GM23248 (cell line): ENCODE results near the gene SCAF4. TPM values are rescaled to one million over a fixed set of nuclear protein-coding genes. Genes with fewer than 3 reads are reported as not detected.
"Not testable (repeated sequence)": the region's sequence is repeated elsewhere in the genome, so short reads cannot be mapped to it uniquely, and the experiment has no call there.

Experiments
- DNase-seq: peaks from one replicate; pipeline ENCODE4 v3.0.0-alpha.2; 2015
- H2AFZ ChIP-seq: fragments of 200-600 bp; sonication (generic); 2 replicates; pipeline ENCODE4 v1.6.1; 2016; ENCODE audit warnings: antibody characterized with exemption
- H3F3A ChIP-seq: fragments of 200-600 bp; sonication (generic); 2 replicates; pipeline ENCODE4 v1.6.1; 2016; ENCODE audit warnings: mild to moderate bottlenecking, antibody characterized with exemption, mixed run types; ENCODE audit not compliant: insufficient read depth
- H3K27ac ChIP-seq: fragments of 200-600 bp; sonication (generic); 2 replicates; pipeline ENCODE4 v1.5.1; 2016; ENCODE audit warnings: mild to moderate bottlenecking
- H3K27me3 ChIP-seq: fragments of 200-600 bp; sonication (generic); replicated peaks from 2 replicates; pipeline ENCODE4 v1.6.1; 2016; ENCODE audit warnings: mild to moderate bottlenecking; ENCODE audit not compliant: insufficient read depth
- H3K36me3 ChIP-seq: fragments of 200-600 bp; sonication (generic); 2 replicates; pipeline ENCODE4 v1.6.1; 2016; ENCODE audit warnings: low read depth, mild to moderate bottlenecking
- H3K4me1 ChIP-seq: fragments of 200-600 bp; sonication (generic); 2 replicates; pipeline ENCODE4 v1.6.1; 2016; ENCODE audit warnings: mild to moderate bottlenecking; ENCODE audit not compliant: insufficient read depth
- H3K4me2 ChIP-seq: fragments of 200-600 bp; sonication (generic); one replicate; pipeline ENCODE4 v1.6.1; 2016; ENCODE audit warnings: mild to moderate bottlenecking; ENCODE audit not compliant: unreplicated experiment
- H3K4me3 ChIP-seq: fragments of 200-600 bp; sonication (generic); 2 replicates; pipeline ENCODE4 v1.5.1; 2016; ENCODE audit warnings: mild to moderate bottlenecking
- H3K79me2 ChIP-seq: fragments of 200-600 bp; sonication (generic); 2 replicates; pipeline ENCODE4 v1.6.1; 2016; ENCODE audit warnings: mild to moderate bottlenecking; ENCODE audit not compliant: insufficient read depth
- H3K9ac ChIP-seq: fragments of 200-600 bp; sonication (generic); 2 replicates; pipeline ENCODE4 v1.6.1; 2016; ENCODE audit warnings: mild to moderate bottlenecking
- H3K9me2 ChIP-seq: fragments of 200-600 bp; sonication (generic); 2 replicates; pipeline ENCODE4 v1.6.1; 2016; ENCODE audit warnings: mixed run types, mild to moderate bottlenecking, moderate library complexity; ENCODE audit not compliant: insufficient read depth
- H3K9me3 ChIP-seq: fragments of 200-600 bp; sonication (generic); one replicate; pipeline ENCODE4 v1.6.1; 2017; ENCODE audit warnings: low read depth
- H4K20me1 ChIP-seq: fragments of 200-600 bp; sonication (generic); 2 replicates; pipeline ENCODE4 v1.6.0; 2016; ENCODE audit not compliant: insufficient read depth
- EZH2 ChIP-seq: fragments of 200-600 bp; sonication (generic); IDR thresholded peaks from 2 replicates; pipeline ENCODE4 v1.6.1; 2018; ENCODE audit warnings: antibody characterized with exemption, mild to moderate bottlenecking; ENCODE audit not compliant: insufficient read depth, poor library complexity, severe bottlenecking
- EZH2phosphoT487 ChIP-seq: fragments of 200-600 bp; sonication (generic); IDR thresholded peaks from 2 replicates; pipeline ENCODE4 v1.6.1; 2018; ENCODE audit warnings: antibody characterized with exemption, moderate library complexity, mild to moderate bottlenecking, low read depth; ENCODE audit not compliant: insufficient read depth
- WGBS, 2 experiments: methylation state at CpG; one replicate each; pipeline ENCODE4 v1.1.6; 2015 to 2017; ENCODE audit warnings: low lambda C conversion rate in 2 of 2, low coverage in 1 of 2; ENCODE audit errors: missing lambda C conversion rate in 2 of 2; 5-methylcytosine and 5-hydroxymethylcytosine counted together
- in situ Hi-C: fragments of 300-500 bp; cut with MboI; formaldehyde crosslinking; loops from 2 replicates; pipeline ENCODE4 v1.15.0; 2020
- polyA plus RNA-seq: library from polyadenylated mRNA; unstranded; fragments of >200 nt; fragmentation: Nextera tagmentation; extraction: Ambion mirVana; gene quantifications from 2 replicates; pipeline ENCODE4 v1.2.1, GENCODE V29; 2016
- total RNA-seq: library from RNA; depleted of rRNA; stranded (reverse); fragments of >200 nt; shearing (Covaris generic); gene quantifications from 2 replicates; pipeline ENCODE4 v1.2.3, GENCODE V29; 2014

Gene SCAF4
- total and polyA plus RNA-seq, 2 experiments from 2014 or later, result 3.2 to 19.4 TPM

DNA sequence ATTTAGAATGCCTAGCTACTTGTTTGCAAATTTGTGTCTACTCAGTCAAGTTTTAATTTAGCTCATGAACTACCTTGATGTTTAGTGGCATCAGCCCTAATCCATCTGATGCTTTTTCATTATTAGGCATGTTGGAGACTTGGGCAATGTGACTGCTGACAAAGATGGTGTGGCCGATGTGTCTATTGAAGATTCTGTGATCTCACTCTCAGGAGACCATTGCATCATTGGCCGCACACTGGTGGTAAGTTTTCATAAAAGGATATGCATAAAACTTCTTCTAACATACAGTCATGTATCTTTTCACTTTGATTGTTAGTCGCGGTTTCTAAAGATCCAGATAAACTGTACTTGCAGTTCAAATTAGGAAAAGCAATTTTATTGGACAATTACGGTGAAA, 64.8 kb downstream of the SCAF4 start:
- 95 to 98% methylated on average over 5 of the region's 5 CpGs for WGBS, 2 experiments
- peaks cover 57% of the 10 kb centered on the region for H3K79me2 ChIP-seq
- no peaks in the 10 kb centered on the region for H3K9me3 ChIP-seq
- peaks cover 4% of the 10 kb centered on the region; the same call in 1 of the 2 replicates for H3K4me1 ChIP-seq
- H3K9ac ChIP-seq, result no peak overlapping the region
- H2AFZ ChIP-seq, result no peak overlapping the region
- no peak overlapping the region for H3K4me3 ChIP-seq
- no peak for DNase-seq
- H3K27ac ChIP-seq, result no peak overlapping the region
- H3K9me2 ChIP-seq, result no peaks in the 10 kb centered on the region
- H3K27me3 ChIP-seq, result no peaks in the 10 kb centered on the region
- in situ Hi-C loops, result no loop called here
- peaks cover 41% of the 10 kb centered on the region for H3K36me3 ChIP-seq
- no peak overlapping the region for H3K4me2 ChIP-seq
- H3F3A ChIP-seq, result peaks cover 45% of the 10 kb centered on the region
- no peak for TF ChIP-seq EZH2
- TF ChIP-seq EZH2phosphoT487, result no peak
- H4K20me1 ChIP-seq, result no peaks in the 10 kb centered on the region; the same call in 1 of the 2 replicates

DNA sequence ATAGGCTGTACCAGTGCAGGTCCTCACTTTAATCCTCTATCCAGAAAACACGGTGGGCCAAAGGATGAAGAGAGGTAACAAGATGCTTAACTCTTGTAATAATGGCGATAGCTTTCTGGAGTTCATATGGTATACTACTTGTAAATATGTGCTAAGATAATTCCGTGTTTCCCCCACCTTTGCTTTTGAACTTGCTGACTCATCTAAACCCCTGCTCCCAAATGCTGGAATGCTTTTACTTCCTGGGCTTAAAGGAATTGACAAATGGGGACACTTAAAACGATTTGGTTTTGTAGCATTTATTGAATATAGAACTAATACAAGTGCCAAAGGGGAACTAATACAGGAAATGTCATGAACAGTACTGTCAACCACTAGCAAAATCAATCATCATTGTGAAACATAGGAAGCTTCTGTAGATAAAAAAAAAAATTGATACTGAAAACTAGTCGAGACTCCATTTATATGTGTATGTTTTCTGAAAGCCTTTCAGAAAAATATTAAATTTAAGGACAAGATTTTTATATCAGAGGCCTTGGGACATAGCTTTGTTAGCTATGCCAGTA, 65.4 kb downstream of the SCAF4 start:
- H3K36me3 ChIP-seq, result peaks cover 41% of the 10 kb centered on the region
- H2AFZ ChIP-seq, result no peak overlapping the region
- no peak overlapping the region for H3K4me2 ChIP-seq
- peaks cover 4% of the 10 kb centered on the region; the same call in 1 of the 2 replicates for H3K4me1 ChIP-seq
- DNase-seq, result no peak
- no peaks in the 10 kb centered on the region for H3K9me3 ChIP-seq
- H3K9ac ChIP-seq, result no peak overlapping the region
- H3K27ac ChIP-seq, result no peak overlapping the region
- no peaks in the 10 kb centered on the region for H3K27me3 ChIP-seq
- no peak overlapping the region for H3K4me3 ChIP-seq
- H3K9me2 ChIP-seq, result no peaks in the 10 kb centered on the region
- WGBS, 2 experiments, result 84 to 88% methylated on average over 5 of the region's 5 CpGs
- H3K79me2 ChIP-seq, result peaks cover 63% of the 10 kb centered on the region
- in situ Hi-C loops, result no loop called here
- TF ChIP-seq EZH2phosphoT487 (no peak), EZH2 (no peak)
- no peaks in the 10 kb centered on the region; the same call in 1 of the 2 replicates for H4K20me1 ChIP-seq
- peaks cover 45% of the 10 kb centered on the region for H3F3A ChIP-seq

DNA sequence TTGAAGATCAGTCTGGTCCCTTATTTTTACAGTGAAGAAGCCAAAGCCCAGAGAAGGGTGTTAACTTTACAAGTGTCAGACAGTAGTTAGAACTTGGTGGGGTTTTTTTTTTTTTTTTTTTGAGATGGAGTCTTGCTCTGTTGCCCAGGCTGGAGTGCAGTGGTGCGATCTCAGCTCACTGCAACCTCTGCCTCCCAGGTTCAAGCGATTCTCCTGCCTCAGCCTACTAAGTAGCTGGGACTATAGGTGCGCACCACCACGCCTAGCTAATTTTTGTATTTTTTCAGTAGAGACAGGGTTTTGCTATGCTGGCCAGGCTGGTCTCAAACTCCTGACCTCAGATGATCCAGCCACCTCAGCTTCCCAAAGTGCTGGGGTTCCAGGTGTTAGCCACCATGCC, 66.0 kb downstream of the SCAF4 start:
- WGBS, 2 experiments, result 99 to 100% methylated on average over 4 of the region's 4 CpGs
- H3K27ac ChIP-seq, H4K20me1 ChIP-seq, H3K4me2 ChIP-seq, H2AFZ ChIP-seq, H3K9me3 ChIP-seq, DNase-seq, in situ Hi-C loops, H3K4me3 ChIP-seq, H3K27me3 ChIP-seq, H3K9ac ChIP-seq, H3K9me2 ChIP-seq, H3K4me1 ChIP-seq: not testable (repeated sequence)
- peaks cover 41% of the 10 kb centered on the region for H3K36me3 ChIP-seq
- H3K79me2 ChIP-seq, result peaks cover 70% of the 10 kb centered on the region
- H3F3A ChIP-seq, result peaks cover 42% of the 10 kb centered on the region

DNA sequence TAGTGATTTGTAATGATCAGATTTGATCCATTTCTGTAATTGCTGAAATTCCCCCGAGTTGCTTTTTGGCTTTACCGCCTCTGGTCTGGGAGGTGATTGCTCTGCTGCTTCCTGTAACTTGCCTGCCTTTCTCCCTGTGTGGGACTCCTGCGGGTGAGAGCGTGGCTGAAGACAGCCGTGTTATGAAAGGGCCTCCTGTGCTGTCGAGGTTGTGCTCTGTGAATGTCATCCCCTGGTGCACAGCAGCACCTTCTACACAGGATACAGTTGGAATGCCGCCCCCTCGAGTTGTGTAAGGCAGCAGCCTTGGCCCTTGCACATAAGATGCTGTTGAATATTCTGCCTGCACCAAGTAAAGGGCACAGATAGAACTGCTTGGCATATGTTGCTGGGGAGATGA, 66.5 kb downstream of the SCAF4 start:
- DNase-seq, result peak; percentile 62
- in situ Hi-C loops, result no loop called here
- peaks cover 74% of the 10 kb centered on the region for H3K79me2 ChIP-seq

More for the DNA sequence above, 66.5 kb downstream of the SCAF4 start:
- TF ChIP-seq EZH2 (no peak), EZH2phosphoT487 (no peak)
- no peaks in the 10 kb centered on the region for H3K27me3 ChIP-seq
- H3K36me3 ChIP-seq, result peaks cover 41% of the 10 kb centered on the region
- no peak overlapping the region for H3K27ac ChIP-seq
- H4K20me1 ChIP-seq, result no peaks in the 10 kb centered on the region; the same call in 1 of the 2 replicates
- H3K9ac ChIP-seq, result no peak overlapping the region
- no peaks in the 10 kb centered on the region for H3K9me2 ChIP-seq
- H3K4me2 ChIP-seq, result no peak overlapping the region
- no peaks in the 10 kb centered on the region for H3K9me3 ChIP-seq
- no peak overlapping the region for H2AFZ ChIP-seq
- peaks cover 38% of the 10 kb centered on the region for H3F3A ChIP-seq
- peaks cover 9% of the 10 kb centered on the region for H3K4me1 ChIP-seq
- WGBS, 2 experiments, result 86 to 96% methylated on average over 8 of the region's 8 CpGs
- no peak overlapping the region for H3K4me3 ChIP-seq
